ENCODE data around the gene KRT13.

Gene KRT13

GRCh38 chr17:41466988-41467387 is 38.4 kb downstream of the KRT13 start, which contains the start of gene KRT32:
Gene KRT32, minus strand, starts transcription at chr17:41467386. Its CDS starts 61 bp downstream, at chr17:41467325.
- no peak for DNase-seq (ENCODE audit: low read depth)

DNA sequence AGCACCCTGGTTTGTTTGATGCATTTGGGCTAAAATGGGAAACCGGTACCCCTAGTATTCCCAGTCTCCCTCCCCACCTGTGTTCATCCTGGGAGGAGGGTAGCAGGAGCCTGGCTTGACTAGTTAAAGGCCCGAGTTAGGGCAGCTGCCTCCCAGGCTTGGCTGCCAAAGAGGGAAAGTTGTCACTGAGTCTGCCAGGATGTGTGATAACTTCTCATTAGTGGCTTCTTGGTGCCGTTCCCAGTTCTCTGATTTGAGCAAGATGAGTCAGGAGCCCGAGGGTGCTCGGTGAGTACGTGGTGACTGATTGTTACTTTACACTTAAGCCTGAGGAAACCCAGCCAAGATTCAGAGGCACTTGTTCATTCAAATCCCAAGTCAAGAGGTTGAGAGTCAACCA is 40.7 kb downstream of the KRT13 start:
- DNase-seq (ENCODE audit: low read depth) = peak; percentile 94

GRCh38 chr17:41464173-41464572 is 41.2 kb downstream of the KRT13 start:
- DNase-seq (ENCODE audit: low read depth) = no peak

- DNase-seq (ENCODE audit: low read depth) = no peak
Observed at GRCh38 chr17:41463746-41464145, 41.7 kb downstream of the KRT13 start.

DNA sequence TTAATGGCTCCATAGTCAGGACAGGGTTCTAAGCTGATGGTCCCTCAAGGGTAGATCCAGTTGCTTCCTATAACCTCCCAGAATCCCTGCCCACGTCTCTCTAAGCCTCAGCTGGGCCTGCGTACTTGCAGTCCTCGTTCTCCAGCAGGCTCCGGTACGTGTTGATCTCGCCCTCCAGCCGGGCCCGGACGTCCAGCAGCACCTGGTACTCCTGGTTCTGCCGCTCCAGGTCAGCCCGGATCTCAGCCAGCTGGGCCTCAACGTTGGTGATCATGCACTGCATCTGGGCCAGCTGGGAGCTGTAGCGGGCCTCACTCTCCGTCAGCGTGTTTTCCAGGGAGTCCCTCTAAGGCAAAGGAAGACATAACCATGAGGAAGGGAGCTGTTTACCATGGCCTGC is 42.7 kb downstream of the KRT13 start:
- no peak for DNase-seq (ENCODE audit: low read depth)

DNA sequence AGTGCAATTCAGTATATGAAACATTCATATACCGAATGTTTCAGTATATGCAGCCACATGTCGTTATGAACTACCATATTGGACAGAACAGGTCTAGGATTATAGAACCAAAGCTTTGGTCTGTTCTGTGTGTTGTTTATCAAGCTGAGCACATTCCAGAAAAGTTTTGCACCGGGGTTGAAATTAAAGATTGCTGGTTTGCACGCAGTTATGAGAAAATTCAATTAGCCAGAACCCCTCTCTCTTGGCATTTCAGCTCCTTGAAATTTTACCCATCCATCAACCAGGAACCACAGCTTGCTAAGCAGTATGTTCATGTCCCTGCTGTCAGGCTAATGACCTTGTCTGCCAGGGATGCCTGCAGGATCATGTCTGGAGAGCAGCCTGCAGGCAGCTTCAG is 47.7 kb downstream of the KRT13 start:
- no peak for DNase-seq (ENCODE audit: low read depth)

DNA sequence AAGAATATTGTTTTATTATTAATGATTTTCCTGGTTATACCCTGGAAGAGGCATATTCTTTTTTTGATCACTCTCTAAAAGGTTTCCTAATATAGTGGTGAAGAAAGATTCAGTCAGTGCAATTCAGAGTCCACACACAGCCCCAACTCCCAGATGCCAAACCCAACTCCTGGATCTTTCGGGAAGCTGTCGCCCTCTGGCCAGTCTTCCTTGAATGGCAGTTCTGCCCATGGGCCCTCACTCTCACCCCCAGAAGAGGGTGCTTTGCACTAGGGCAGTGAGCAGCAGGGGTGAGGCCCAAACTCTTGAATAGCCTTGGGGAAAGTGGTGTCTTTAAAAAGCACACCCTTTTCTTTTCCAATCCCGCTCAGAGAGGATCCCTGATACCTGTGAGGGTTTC is 49.2 kb downstream of the KRT13 start:
- DNase-seq (ENCODE audit: low read depth) = peak; percentile 12

GRCh38 chr17:41455236-41455635 is 50.2 kb downstream of the KRT13 start:
- DNase-seq (ENCODE audit: low read depth) = no peak

GRCh38 chr17:41453066-41453465 is 52.3 kb downstream of the KRT13 start:
- DNase-seq (ENCODE audit: low read depth) = no peak

GRCh38 chr17:41452281-41452680 is 53.1 kb downstream of the KRT13 start:
- DNase-seq (ENCODE audit: low read depth) = no peak

DNA sequence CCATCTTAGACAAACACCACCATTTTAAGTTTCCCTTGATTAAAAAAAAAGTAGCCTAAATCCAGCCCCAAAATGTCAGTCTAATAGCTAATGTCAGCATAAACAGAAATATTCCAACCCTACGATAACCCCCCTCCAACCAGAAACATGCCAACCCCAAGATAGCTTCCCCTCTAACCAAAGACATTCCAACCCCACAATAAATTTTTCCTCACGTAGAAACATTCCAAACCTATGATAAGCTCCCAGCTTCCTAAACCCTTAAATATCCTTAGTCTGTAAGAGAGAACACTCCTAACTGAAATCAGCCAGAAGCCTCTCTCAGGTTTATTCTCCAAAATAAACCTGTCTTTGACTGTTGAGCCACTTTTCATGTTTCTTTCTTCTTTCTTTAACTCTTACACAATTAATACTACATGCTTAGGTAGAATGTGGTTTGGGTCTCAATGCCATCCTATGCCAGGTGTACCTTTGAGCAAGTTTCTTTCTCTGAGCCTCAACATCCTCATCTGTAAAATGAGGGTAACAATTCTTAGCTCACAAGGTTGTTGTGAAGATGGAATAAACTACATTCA is 54.2 kb downstream of the KRT13 start:
- peak; percentile 62 for DNase-seq (ENCODE audit: low read depth)

Measured in ELR (cell line).